Liver (tissue), 3 donors: ENCODE data around the gene TRIM74.
"Not testable (repeated sequence)": the region's sequence is repeated elsewhere in the genome, so short reads cannot be mapped to it uniquely, and the experiment has no call there.

Source experiments
- ATF3 ChIP-seq: IDR thresholded peaks from 2 replicates; pipeline ENCODE4 v1.6.1; 2016; ENCODE audit warnings: antibody characterized with exemption
- CTCF ChIP-seq: fragments of 150-350 bp; IDR thresholded peaks from 2 replicates; pipeline ENCODE4 v1.5.1; 2017; ENCODE audit warnings: improper control_type of control experiment, low read depth, low read length; ENCODE audit not compliant: missing input control
- EGR1 ChIP-seq, 2 donors: IDR thresholded peaks; 2 replicates each; pipeline ENCODE4 v1.6.1; 2016 to 2018; ENCODE audit warnings: antibody characterized with exemption in 2 of 2, low read depth in 2 of 2
- HNF4G ChIP-seq: IDR thresholded peaks from 2 replicates; pipeline ENCODE4 v1.6.1; 2016; ENCODE audit warnings: antibody characterized with exemption
- JUND ChIP-seq, 2 donors: IDR thresholded peaks; 2 replicates each; pipeline ENCODE4 v1.6.1; 2016; ENCODE audit warnings: antibody characterized with exemption in 2 of 2
- NR2F2 ChIP-seq: IDR thresholded peaks from 2 replicates; pipeline ENCODE4 v1.6.1; 2016; ENCODE audit warnings: antibody characterized with exemption
- RAD21 ChIP-seq, 2 donors: IDR thresholded peaks; 2 replicates each; pipeline ENCODE4 v1.6.1; 2016; ENCODE audit warnings: antibody characterized with exemption in 2 of 2, mild to moderate bottlenecking in 2 of 2
- REST ChIP-seq: IDR thresholded peaks from 2 replicates; pipeline ENCODE4 v1.6.1; 2016; ENCODE audit warnings: antibody characterized with exemption, mild to moderate bottlenecking
- RXRA ChIP-seq, 2 donors: IDR thresholded peaks; 2 replicates each; pipeline ENCODE4 v1.6.1; 2017 to 2018; ENCODE audit warnings: antibody characterized with exemption in 2 of 2, mild to moderate bottlenecking in 1 of 2
- SP1 ChIP-seq: IDR thresholded peaks from 2 replicates; pipeline ENCODE4 v1.6.1; 2018; ENCODE audit warnings: antibody characterized with exemption, mild to moderate bottlenecking
- TAF1 ChIP-seq: conservative IDR thresholded peaks from 2 replicates; pipeline ENCODE4 v1.6.1; 2016; ENCODE audit warnings: antibody characterized with exemption, mild to moderate bottlenecking
- YY1 ChIP-seq: IDR thresholded peaks from 2 replicates; pipeline ENCODE4 v1.6.1; 2016; ENCODE audit warnings: antibody characterized with exemption, mild to moderate bottlenecking
- donor health status: healthy.
- donor health status: healthy.

GRCh38 chr7:72950432-72950831 lies 18.8 kb downstream of the TRIM74 start:
- not testable (repeated sequence) for TF ChIP-seq SP1; REST; CTCF; EGR1 (IDR thresholded peaks at IDR 0.05; ENCODE audit: low read depth in 2 of 2); ATF3; HNF4G; YY1; JUND (IDR thresholded peaks at IDR 0.05); RXRA (IDR thresholded peaks at IDR 0.05); NR2F2; RAD21 (IDR thresholded peaks at IDR 0.05); TAF1
